Caco-2 (cell line): ENCODE measurements around the gene LMX1B. TPM values are rescaled to one million over a fixed set of nuclear protein-coding genes. Genes with fewer than 3 reads are reported as not detected.

ENCODE experiments used
- BruUV-seq: library from RNA; stranded (reverse); fragments of 400-500 nt; replicated peaks from 2 replicates; lab custom pipeline; 2021; lab: Mats Ljungman, UMichigan
- CTCF ChIA-PET: fragments of 300-600 bp; sonication (Branson Sonifier 250); formaldehyde crosslinking; loops from one replicate; lab custom pipeline; 2022; ENCODE audit warnings: antibody characterized with exemption; lab: Charles Lee
- POLR2A ChIA-PET: fragments of 300-600 bp; sonication (Branson Sonifier 250); formaldehyde crosslinking; loops from one replicate; lab custom pipeline; 2022; ENCODE audit warnings: antibody characterized with exemption; lab: Charles Lee
- DNase-seq, 2 experiments: peaks; one replicate each; pipeline versions ENCODE4 v3.0.0 to v3.0.0-alpha.2; 2020 to 2022
- H3K27me3 ChIP-seq: replicated peaks from 2 replicates; pipeline ENCODE4 v1.6.0; 2011; ENCODE audit warnings: low read length; ENCODE audit not compliant: control insufficient read depth, insufficient read depth
- H3K36me3 ChIP-seq: 2 replicates; pipeline ENCODE4 v1.5.1; 2011; ENCODE audit warnings: low read length; ENCODE audit not compliant: control insufficient read depth, insufficient read depth
- H3K4me1 ChIP-seq: fragments of 250-450 bp; sonication (Bioruptor Pico); 2 replicates; pipeline ENCODE4 v1.5.1; 2020; ENCODE audit warnings: mild to moderate bottlenecking
- H3K4me3 ChIP-seq: 2 replicates; pipeline ENCODE4 v1.5.1; 2011; ENCODE audit warnings: low read depth, mild to moderate bottlenecking, control low read depth, low read length
- H3K9me3 ChIP-seq: fragments of 250-450 bp; sonication (Bioruptor Pico); 2 replicates; pipeline ENCODE4 v1.5.1; 2020; ENCODE audit warnings: mild to moderate bottlenecking, moderate library complexity
- H3K27ac Mint-ChIP-seq: one replicate; pipeline ENCODE4 v1.8.0; 2022; ENCODE audit warnings: mixed read lengths; ENCODE audit not compliant: unreplicated experiment
- H3K27me3 Mint-ChIP-seq: one replicate; pipeline ENCODE4 v1.8.0; 2022; ENCODE audit warnings: mixed read lengths; ENCODE audit not compliant: insufficient read depth, unreplicated experiment
- H3K36me3 Mint-ChIP-seq: one replicate; pipeline ENCODE4 v1.8.0; 2022; ENCODE audit warnings: mild to moderate bottlenecking, mixed read lengths; ENCODE audit not compliant: insufficient read depth, unreplicated experiment
- H3K4me1 Mint-ChIP-seq: one replicate; pipeline ENCODE4 v1.8.0; 2022; ENCODE audit warnings: low read depth, mixed read lengths; ENCODE audit not compliant: unreplicated experiment
- H3K4me3 Mint-ChIP-seq: one replicate; pipeline ENCODE4 v1.8.0; 2022; ENCODE audit warnings: mild to moderate bottlenecking, moderate library complexity, mixed read lengths; ENCODE audit not compliant: unreplicated experiment
- H3K9me3 Mint-ChIP-seq: one replicate; pipeline ENCODE4 v1.8.0; 2022; ENCODE audit warnings: mixed read lengths; ENCODE audit not compliant: unreplicated experiment
- CTCF ChIP-seq, 2 experiments: fragments of 200-600 bp in 1 of 2; IDR thresholded peaks; 1 replicate in 1 of 2; 2 replicates in 1 of 2; pipeline versions ENCODE4 v1.5.1 to v1.8.0; 2011 to 2022; ENCODE audit warnings: antibody characterized with exemption in 1 of 2, control low read depth in 1 of 2, inconsistent platforms in 1 of 2, low read depth in 1 of 2, low read length in 1 of 2, mild to moderate bottlenecking in 1 of 2, moderate library complexity in 1 of 2; ENCODE audit not compliant: insufficient read depth in 1 of 2, severe bottlenecking in 1 of 2, unreplicated experiment in 1 of 2
- intact Hi-C: fragments of 100-400 bp; cut with micrococcal nuclease; formaldehyde crosslinking; loops from one replicate; pipeline ENCODE4 v1.10.0; 2022; ENCODE audit not compliant: unreplicated experiment
- total RNA-seq: library from RNA; stranded (reverse); gene quantifications from 2 replicates; pipeline ENCODE4 v1.2.3, GENCODE V29; 2022

Gene LMX1B
- total RNA-seq, 1 experiment from 2014 or later = 17.0 TPM

DNA sequence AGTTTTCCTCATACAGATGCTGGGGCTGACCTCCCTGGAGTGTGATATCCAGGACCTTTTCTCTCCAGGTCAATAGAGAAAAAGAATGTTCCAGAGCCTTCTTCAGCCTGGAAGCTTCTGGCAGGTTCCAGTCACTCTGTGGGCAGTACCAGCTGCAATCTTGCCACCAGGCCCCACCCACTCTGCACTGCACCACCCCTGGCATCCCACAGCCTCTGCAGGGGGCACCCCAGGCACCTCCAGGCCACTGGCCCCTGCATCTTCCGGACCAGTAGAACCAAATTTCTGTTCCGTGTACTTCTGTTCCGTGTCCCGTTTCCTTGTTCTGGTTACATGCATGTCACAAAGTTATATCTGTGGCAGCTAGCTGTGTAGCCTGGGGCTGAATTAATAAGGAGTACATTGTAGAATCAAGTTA, 107.8 kb downstream of the LMX1B start:
- Mint-ChIP-seq H3K4me1 (peaks cover 6% of the 10 kb centered on the region), H3K4me3 (peak overlapping the region; percentile 76), H3K27ac (peak overlapping the region; percentile 25), H3K27me3 (peaks cover 10% of the 10 kb centered on the region), H3K36me3 (no peaks in the 10 kb centered on the region), H3K9me3 (no peaks in the 10 kb centered on the region)
- ChIA-PET CTCF (interaction anchor here (0.9 kb wide), 1 partner anchor 17 kb away, joined by 3 read pairs; no protein-coding TSS in a partner anchor), POLR2A (no interaction called here)
- no peak for DNase-seq
- intact Hi-C loops = no loop called here
- Histone ChIP-seq H3K27me3 (no peaks in the 10 kb centered on the region), H3K36me3 (no peaks in the 10 kb centered on the region), H3K4me3 (no peak overlapping the region), H3K9me3 (no peaks in the 10 kb centered on the region), H3K4me1 (0 out of 2 replicates have a peak, but pooled peaks cover 4% of the 10 kb centered on the region)
- no peak for TF ChIP-seq CTCF (IDR thresholded peaks at IDR 0.05; ENCODE audit: insufficient read depth in 1 of 2, low read depth in 1 of 2, low read length in 1 of 2, severe bottlenecking in 1 of 2, unreplicated experiment in 1 of 2)
- BruUV-seq = no TSS peak

DNA sequence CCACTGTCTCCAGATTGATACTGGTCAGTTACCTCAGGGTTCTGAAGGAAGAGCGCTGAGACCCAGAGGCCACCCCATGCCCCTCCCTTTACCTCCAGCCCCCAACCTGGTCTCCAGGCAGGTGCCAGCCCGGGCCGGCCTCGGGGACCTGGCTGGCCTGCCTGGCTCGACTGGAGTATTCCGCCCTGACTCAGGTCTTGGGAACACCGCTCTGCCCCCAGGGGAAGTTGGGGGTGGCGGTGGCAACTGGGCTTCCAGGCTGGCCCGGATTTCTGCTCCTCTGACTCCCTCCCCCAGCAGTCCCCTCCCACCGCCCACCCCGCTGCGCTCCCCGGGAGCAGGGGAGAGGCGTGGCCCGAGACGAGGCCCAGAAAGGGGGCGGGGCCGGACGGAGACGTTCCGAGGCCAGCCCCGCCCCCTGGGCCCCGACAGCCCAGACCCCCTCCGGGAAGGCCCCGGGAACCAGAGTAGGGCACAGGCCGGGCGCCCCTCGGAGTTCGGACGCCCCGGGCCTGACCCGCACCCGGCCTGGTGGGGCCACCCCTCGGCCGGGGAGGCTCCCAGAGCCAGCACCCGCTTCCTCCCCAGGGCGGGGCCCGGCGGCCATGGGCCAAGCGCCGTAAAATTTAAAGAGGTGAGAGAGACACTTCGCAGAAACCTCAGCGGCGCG, 108.7 kb downstream of the LMX1B start:
- H3K4me3 Mint-ChIP-seq = peak overlapping the region; percentile 76
- no peaks in the 10 kb centered on the region for H3K27me3 ChIP-seq
- peak; percentile 84 for DNase-seq
- H3K27me3 Mint-ChIP-seq = peaks cover 15% of the 10 kb centered on the region
- H3K4me3 ChIP-seq = peak overlapping the region; percentile 52
- no peaks in the 10 kb centered on the region for H3K36me3 ChIP-seq
- H3K4me1 Mint-ChIP-seq = peaks cover 6% of the 10 kb centered on the region
- no peak for TF ChIP-seq CTCF (IDR thresholded peaks at IDR 0.05; ENCODE audit: insufficient read depth in 1 of 2, low read depth in 1 of 2, low read length in 1 of 2, severe bottlenecking in 1 of 2, unreplicated experiment in 1 of 2)
- H3K9me3 ChIP-seq = no peaks in the 10 kb centered on the region
- BruUV-seq = no TSS peak
- POLR2A ChIA-PET = no interaction called here
- H3K9me3 Mint-ChIP-seq = no peaks in the 10 kb centered on the region
- peak overlapping the region; percentile 25 for H3K27ac Mint-ChIP-seq
- H3K36me3 Mint-ChIP-seq = no peaks in the 10 kb centered on the region
- H3K4me1 ChIP-seq = 0 out of 2 replicates have a peak, but pooled peaks cover 4% of the 10 kb centered on the region
- intact Hi-C loops = loop anchor here (1.0 kb wide), 1 partner anchor 17 kb away; no protein-coding TSS in a partner anchor
- CTCF ChIA-PET = no interaction called here

DNA sequence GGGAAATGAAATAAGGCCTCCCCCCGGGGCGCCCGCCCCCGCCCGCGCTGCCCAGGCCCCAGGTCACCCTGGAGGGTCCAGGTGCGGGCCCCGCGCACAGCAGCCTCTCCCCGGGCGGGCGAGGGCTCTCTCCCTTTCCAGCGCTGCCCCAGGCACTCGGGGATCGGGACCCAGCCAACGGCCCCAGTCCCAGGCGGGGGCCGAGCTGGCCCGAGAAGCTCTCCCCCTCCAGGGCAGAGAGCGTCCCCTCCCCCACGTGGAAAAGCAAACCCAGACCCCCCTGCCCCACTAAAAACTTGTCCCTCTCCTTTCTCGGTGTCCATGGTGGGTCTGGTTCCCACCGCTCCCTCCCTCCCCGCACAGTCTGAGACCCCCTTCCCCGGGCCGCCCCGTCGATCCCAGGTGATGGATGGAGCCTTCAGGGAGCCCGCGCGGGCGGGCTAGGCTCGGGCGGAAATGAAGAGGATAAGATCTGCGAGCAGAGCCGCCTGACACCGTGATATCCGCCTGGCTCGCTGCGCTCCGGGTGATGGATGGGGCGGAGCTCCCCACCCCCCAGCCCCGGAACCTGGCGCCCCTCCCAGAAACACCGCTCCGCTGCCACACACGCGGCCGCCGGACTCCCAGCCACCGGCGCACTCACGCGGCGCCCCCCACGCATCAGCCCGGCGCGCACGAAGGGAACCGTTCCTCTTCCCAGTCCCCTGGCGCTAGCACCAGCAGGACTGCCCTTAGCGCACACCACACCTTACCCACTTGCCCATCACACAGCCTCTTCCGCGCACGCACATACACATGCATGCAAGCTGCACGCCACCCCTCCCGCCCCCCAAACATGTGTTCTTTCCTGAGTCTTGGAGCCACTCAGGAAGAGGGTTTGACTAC, 109.4 kb downstream of the LMX1B start:
- no peaks in the 10 kb centered on the region for H3K9me3 ChIP-seq
- BruUV-seq = no TSS peak
- H3K4me1 ChIP-seq = 0 out of 2 replicates have a peak, but pooled peaks cover 4% of the 10 kb centered on the region
- Mint-ChIP-seq H3K9me3 (no peaks in the 10 kb centered on the region), H3K27me3 (peaks cover 14% of the 10 kb centered on the region), H3K4me3 (peak overlapping the region; percentile 76), H3K36me3 (no peaks in the 10 kb centered on the region), H3K27ac (peak overlapping the region; percentile 33), H3K4me1 (peaks cover 6% of the 10 kb centered on the region)
- H3K36me3 ChIP-seq = no peaks in the 10 kb centered on the region
- no peaks in the 10 kb centered on the region for H3K27me3 ChIP-seq
- no peak for DNase-seq
- TF ChIP-seq CTCF (IDR thresholded peaks at IDR 0.05; ENCODE audit: insufficient read depth in 1 of 2, low read depth in 1 of 2, low read length in 1 of 2, severe bottlenecking in 1 of 2, unreplicated experiment in 1 of 2) = no peak
- POLR2A ChIA-PET = no interaction called here
- peak overlapping the region; percentile 52 for H3K4me3 ChIP-seq
- CTCF ChIA-PET = no interaction called here
- intact Hi-C loops = loop anchor here (1.0 kb wide), 1 partner anchor 18 kb away; no protein-coding TSS in a partner anchor
